ENCODE results near the gene ADARB1. TPM values are rescaled to one million over a fixed set of nuclear protein-coding genes. Genes with fewer than 3 reads are reported as not detected.

ADARB1 gene
- total RNA-seq, 1 donor from 2014 or later = 14.5 TPM

DNA sequence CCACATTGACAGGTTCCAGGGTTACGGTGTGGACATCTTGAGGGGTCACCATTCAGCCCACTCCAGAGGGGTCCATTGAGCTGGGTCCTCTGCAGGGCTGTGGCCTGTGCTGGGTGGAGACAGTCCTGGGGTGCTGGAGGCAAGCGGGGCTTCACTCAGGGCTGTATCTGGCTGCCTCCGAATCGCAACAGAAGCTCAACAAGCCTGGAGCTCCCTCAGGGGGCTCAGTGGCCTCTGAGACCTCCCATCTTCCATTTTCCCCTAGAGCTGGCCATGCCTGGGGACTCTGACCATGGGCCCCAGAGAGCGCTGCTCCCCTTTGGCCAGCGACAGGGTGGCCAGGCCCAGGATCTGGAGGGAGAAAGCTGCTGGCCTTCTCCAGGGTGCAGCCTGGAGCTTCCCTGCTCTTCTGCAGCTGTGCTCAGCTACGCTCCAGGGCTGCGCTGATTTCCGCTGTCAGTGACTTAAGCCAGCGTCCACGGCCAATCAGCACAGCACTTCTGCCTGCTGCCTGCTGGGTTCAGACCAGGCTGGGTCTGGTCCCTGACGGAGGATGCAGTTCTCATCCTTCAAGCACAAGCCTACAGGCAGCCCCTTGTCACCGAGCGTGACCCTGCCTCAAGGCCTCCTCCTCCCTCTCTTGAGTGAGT is 45.0 kb upstream of the ADARB1 start:
- Mint-ChIP-seq H3K4me3 (ENCODE audit: unreplicated experiment) (no peak overlapping the region), H3K36me3 (ENCODE audit: low read depth, unreplicated experiment) (peaks cover 10% of the 10 kb centered on the region), H3K9me3 (ENCODE audit: unreplicated experiment) (peaks cover 2% of the 10 kb centered on the region), H3K4me1 (ENCODE audit: unreplicated experiment) (peaks cover 10% of the 10 kb centered on the region), H3K27ac (ENCODE audit: unreplicated experiment) (no peak overlapping the region), H3K27me3 (ENCODE audit: unreplicated experiment) (peaks cover 6% of the 10 kb centered on the region)
- no peak for DNase-seq (ENCODE audit: low spot score)
- TF ChIP-seq, protein P1, sequence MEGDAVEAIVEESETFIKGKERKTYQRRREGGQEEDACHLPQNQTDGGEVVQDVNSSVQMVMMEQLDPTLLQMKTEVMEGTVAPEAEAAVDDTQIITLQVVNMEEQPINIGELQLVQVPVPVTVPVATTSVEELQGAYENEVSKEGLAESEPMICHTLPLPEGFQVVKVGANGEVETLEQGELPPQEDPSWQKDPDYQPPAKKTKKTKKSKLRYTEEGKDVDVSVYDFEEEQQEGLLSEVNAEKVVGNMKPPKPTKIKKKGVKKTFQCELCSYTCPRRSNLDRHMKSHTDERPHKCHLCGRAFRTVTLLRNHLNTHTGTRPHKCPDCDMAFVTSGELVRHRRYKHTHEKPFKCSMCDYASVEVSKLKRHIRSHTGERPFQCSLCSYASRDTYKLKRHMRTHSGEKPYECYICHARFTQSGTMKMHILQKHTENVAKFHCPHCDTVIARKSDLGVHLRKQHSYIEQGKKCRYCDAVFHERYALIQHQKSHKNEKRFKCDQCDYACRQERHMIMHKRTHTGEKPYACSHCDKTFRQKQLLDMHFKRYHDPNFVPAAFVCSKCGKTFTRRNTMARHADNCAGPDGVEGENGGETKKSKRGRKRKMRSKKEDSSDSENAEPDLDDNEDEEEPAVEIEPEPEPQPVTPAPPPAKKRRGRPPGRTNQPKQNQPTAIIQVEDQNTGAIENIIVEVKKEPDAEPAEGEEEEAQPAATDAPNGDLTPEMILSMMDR (IDR thresholded peaks at IDR 0.05; ENCODE audit: unreplicated experiment) = no peak

DNA sequence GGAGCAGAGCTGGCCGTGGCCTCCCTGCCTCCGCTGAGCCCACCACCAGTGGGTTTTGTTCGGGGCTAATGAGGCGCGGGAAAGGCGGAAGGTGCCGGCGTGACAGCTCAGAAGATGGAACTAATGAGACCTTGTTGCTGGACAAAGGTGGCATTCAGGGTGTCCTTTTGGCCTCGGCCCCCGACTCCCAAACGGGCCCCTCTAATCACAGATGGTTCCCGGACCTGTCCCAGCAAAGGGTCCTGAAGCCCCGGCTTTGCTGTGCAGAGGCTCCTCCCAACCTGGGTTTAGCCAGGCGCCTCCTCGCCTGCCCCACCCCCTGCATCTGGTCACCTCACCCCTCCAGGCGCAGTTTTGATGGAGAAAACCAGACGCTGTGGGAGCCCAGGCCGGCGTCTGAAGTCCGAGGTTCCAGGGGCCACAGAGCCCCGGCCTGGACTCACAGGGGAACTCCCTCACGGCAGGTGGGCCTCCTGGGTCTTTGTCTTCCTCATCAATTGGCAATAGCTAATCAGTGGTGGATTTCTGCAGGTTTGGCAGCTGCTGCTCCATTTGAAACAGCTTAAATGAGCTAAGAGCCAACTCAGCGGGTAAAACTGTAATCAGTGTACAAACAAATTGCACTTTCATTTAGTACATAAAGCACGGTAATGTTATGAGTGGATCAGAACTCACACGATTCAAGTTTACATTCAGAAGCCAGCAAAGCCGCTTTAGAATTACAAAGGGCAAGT is 44.3 kb upstream of the ADARB1 start:
- no peaks in the 10 kb centered on the region for H3K9me3 Mint-ChIP-seq (ENCODE audit: unreplicated experiment)
- DNase-seq (ENCODE audit: low spot score) = no peak
- H3K27me3 Mint-ChIP-seq (ENCODE audit: unreplicated experiment) = peaks cover 3% of the 10 kb centered on the region
- H3K4me3 Mint-ChIP-seq (ENCODE audit: unreplicated experiment) = no peak overlapping the region
- TF ChIP-seq, protein P1 (IDR thresholded peaks at IDR 0.05; ENCODE audit: unreplicated experiment) = no peak
- peaks cover 5% of the 10 kb centered on the region for H3K36me3 Mint-ChIP-seq (ENCODE audit: low read depth, unreplicated experiment)
- no peak overlapping the region for H3K27ac Mint-ChIP-seq (ENCODE audit: unreplicated experiment)
- H3K4me1 Mint-ChIP-seq (ENCODE audit: unreplicated experiment) = peaks cover 10% of the 10 kb centered on the region

DNA sequence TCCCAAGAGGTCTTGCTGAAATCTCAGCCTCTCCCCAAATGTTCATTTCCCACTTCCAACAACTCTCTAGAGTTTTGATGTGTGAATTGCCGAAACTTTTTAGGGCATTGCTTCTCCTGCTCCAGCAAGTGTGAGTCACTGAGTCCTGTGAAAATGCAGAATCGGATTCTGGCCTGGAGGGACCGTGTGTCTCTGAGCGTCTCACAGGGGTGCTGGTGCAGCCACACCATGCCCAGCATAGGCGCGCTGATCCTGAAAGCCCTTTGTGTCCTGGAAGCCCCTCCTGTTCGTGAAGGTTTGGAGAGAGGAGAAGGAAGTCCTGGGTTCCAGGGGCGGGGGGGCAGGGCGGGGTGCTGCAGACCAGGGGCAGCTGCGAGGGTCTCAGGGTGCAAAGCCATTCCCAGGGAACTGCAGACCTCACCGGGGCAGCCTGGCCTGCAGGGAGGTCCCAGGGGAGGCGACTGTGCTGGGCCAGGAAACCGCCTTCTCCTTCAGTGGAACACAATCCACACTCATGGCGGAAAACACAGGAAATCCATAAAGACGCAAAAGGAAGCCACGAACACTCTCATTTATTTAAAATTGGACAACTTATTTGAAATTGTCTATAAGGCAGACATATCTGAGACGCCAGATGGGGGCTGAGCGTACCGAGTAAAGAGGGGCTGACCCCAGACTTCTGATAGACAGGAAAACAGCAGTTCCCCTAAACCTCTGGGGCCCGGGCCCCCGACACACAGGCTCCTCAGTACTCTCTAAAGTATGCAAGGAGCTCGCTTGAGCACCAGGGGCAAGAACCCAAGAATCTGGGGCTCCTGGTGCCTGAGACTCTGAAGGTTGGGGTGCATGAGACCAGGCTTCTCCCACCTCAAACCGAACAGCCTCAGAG is 43.5 kb upstream of the ADARB1 start:
- H3K27me3 Mint-ChIP-seq (ENCODE audit: unreplicated experiment) = peaks cover 3% of the 10 kb centered on the region
- H3K27ac Mint-ChIP-seq (ENCODE audit: unreplicated experiment) = no peak overlapping the region
- DNase-seq (ENCODE audit: low spot score) = no peak
- TF ChIP-seq, protein P1 (IDR thresholded peaks at IDR 0.05; ENCODE audit: unreplicated experiment) = no peak
- H3K4me3 Mint-ChIP-seq (ENCODE audit: unreplicated experiment) = no peak overlapping the region
- H3K9me3 Mint-ChIP-seq (ENCODE audit: unreplicated experiment) = no peaks in the 10 kb centered on the region
- peaks cover 10% of the 10 kb centered on the region for H3K4me1 Mint-ChIP-seq (ENCODE audit: unreplicated experiment)
- H3K36me3 Mint-ChIP-seq (ENCODE audit: low read depth, unreplicated experiment) = peaks cover 5% of the 10 kb centered on the region

DNA sequence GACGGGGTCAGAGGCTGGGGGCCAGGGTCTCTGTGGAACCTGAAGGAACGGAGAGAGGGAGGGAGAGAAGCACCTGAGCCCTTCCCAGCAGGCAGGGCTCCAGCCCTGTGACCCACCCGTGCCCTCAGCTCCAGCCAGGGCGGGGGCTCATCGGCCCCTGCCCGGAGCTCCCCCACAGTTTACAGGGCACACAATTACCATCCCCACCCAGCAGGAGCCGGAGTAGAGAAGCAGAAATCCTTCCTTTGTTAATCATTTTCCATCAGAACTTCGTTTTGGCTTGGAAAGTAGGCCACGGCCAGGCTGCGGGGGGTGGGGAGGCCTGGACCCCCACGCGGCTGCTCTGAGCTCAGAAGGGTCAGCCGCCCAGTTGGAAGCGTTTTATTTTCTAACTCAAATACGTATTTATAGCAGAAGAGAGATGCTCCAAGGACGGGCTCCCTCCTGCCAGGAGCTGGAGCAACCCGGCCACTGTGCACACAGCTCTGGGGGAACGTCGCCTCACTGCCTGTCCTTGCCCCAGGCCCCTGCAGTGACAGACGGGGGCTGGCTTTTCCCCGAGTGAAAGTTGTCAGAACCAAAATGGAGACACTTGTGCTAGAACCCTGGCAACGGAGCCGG is 42.7 kb upstream of the ADARB1 start:
- Mint-ChIP-seq H3K4me1 (ENCODE audit: unreplicated experiment) (peaks cover 10% of the 10 kb centered on the region), H3K27me3 (ENCODE audit: unreplicated experiment) (peaks cover 3% of the 10 kb centered on the region), H3K27ac (ENCODE audit: unreplicated experiment) (no peak overlapping the region), H3K9me3 (ENCODE audit: unreplicated experiment) (no peaks in the 10 kb centered on the region), H3K4me3 (ENCODE audit: unreplicated experiment) (no peak overlapping the region), H3K36me3 (ENCODE audit: low read depth, unreplicated experiment) (peaks cover 6% of the 10 kb centered on the region)
- no peak for DNase-seq (ENCODE audit: low spot score)
- TF ChIP-seq, protein P1 (IDR thresholded peaks at IDR 0.05; ENCODE audit: unreplicated experiment) = no peak

Data from endothelial cell (in vitro differentiated cells).